Non-pigmented ciliary epithelial cell (primary cell): ENCODE measurements around the gene GRHL1.
"Not testable (repeated sequence)": the region's sequence is repeated elsewhere in the genome, so short reads cannot be mapped to it uniquely, and the experiment has no call there.

Experiments used
- DNase-seq: peaks from one replicate; pipeline ENCODE4 v3.0.0-alpha.2; 2010; ENCODE audit warnings: low read depth

GRHL1 gene

DNA sequence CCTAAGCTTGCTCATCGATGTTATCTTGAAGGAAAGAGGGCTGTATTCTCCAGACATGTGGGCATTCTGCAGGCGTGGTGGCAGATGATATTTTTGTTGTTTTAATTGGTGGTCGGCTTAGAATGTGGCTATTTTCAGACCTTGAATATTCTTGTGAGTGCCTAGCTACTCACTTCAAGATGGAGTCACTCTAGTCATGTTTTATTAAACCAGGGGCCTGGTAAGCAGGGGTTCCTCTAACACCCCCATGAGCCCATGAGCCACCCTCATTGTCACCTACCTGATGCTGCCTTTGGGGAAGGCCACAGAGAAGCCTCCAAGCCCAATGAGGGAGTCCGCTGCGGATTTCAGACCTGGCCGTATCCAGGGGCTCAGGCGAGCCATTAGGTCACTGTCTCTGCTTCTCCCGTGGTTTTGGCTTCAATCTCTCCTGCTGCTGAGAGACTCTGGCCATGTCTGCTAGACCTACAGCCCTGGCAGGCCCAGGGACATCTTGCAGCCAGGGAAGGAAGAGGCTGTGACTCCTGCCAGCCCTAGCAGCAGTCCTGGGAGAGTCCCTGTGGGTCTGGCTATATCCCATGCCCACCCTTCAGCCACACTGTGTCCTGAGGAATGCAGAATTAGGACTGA lies 75.6 kb downstream of the GRHL1 start:
- DNase-seq, result no peak

DNA sequence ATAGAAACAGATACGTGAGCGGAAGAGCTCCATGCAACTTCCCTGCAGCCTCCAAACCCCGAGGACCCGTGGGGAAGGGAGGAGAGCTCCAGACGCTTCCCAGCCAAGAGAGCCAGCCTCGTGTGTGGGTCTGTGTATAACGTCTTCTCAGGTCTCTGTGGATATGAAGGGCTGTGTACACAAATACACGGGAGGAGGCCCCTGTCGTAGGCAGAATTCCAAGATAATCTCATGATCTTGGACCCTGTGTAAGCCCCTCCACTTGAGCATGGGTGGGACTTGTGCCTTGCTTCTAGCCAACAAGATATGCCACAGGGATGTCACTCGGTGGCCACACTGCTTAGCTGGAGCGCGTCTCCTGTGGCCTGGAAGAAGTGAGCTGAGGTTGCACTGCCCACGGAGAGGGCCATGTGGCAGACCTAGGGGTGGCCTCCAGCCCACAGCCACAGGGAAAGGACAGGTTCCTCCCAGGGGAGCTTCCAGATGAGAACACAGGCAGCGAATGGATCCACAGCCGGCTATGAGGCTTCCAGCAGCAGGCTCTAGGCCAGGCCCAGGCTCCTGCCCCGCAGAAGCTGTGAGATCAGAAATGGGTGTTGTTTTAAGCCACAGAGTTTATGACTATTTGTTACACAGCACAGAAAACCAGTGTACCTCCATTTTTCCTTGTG lies 76.3 kb downstream of the GRHL1 start:
- DNase-seq, result no peak

DNA sequence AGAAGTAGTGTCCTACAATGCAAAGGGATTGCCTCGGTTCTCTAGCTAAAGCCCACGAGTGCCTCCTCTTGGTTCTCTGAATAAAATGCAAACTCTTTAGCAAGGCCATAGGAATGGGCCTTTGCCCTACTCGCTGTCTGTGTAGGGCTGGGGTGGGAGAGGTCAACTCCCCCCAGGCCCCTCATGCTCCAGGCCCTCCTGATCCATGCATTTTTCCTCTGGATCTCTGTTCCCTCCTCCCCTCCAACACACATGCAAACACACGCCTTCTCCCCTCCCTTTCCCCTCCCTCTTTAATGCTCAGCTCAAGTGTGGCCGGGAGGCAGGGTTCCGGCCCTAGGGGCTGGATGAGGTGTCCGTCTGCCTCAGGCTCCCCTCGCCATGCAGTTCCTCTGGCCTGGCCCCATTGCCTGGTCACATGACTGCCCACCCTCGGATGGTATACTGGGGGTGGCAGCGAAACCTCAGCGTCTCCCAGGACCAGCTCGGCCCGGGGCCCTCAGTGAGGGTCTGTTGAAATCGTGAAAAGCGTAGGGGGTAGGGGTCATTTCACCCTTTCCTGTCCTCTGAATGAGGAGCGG lies 77.0 kb downstream of the GRHL1 start:
- DNase-seq, result no peak

DNA sequence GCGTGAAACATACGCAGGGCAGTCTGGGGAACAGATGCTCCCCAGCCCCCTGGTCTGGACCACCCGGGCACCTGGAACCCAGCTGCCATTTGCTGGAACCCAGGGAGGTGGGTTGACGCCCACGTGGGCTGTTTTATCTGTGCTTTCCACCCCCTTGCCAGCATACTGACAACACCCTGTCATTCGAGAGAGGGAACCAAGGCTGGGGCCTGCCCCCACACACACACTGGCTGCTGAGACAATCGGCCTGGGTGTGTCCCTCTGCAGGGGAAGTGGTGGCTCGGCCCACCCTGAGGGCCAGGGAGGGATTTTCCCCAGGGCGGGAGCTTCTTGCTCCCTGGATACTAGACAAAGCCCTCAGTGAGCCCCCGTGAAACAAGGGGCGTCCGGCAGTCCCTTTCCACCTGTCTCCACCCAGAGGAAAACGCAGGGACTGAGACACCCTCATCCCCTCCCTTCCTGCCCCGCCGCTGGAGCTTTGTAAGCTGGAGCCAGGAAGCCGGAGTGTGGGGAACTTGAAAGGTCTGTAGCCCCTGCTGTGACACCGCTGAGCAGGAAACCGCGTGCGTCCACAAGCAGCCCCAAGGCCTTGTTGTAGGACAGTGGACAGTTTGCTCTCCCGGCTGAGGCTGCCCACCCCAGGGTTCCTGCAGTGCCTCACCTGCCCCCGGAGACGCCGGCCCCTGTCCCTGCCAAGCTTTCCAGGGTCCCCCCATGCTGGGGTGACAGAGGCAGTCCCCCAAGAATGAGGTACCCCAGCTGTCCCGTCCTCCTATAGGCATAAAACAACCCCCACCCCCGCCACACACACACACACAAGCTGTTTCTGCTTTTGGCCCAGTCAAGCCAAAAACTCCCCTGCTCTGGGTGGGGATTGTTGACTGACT lies 77.7 kb downstream of the GRHL1 start:
- DNase-seq, result no peak

DNA sequence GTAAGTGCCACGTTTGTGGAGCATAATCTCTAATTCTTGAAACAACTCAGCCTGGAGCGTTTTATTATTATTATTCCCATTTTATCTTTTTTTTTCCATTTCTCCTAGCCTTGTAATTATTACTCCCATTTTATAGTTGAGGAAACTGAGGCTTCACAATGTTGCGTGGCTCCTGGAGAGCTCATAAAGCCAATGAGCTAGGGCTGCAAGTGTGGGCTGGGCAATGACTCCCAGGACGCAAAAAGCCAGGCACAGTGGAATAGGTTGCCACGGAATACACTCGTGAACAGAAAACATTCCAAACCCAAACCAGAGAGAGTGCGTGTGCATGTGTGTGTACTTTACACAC lies 78.4 kb downstream of the GRHL1 start:
- no peak for DNase-seq

DNA sequence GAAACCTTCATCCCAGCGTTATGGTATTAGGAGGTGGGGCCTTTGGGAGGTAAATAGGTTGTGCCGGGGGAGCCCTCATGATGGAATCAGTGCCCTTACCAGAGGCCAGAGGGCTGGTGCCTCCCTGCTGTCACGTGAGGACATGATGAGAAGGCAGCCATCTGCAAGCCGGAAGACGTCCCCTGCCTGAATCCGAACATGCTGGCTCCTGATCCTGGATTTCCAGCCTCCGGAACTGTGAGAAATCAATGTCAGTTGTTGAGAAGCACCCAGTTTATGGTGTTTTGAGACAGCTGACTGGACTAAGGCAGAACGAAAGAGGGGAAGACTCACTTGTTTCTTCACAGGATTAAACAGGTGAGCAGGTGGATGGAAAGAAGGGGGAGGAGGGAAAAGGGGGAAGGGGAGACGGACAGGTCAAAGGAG lies 78.8 kb downstream of the GRHL1 start:
- no peak for DNase-seq

DNA sequence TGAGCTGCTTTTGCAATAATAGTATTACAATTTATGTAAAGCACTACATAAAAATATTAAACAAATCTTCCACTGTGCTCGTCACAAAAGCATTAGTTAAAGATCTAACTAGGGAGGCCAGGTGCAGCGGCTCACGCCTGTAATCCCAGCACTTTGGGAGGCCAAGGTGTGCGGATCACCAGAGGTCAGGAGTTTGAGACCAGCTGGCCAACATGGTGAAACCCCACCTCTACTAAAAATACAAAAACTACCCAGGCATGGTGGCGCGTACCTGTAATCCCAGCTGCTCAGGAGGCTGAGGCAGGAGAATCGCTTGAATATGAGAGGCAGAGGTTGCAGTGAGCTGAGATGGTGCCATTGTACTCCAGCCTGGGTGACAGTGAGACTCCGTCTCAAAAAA lies 79.3 kb downstream of the GRHL1 start:
- DNase-seq, result not testable (repeated sequence)

DNA sequence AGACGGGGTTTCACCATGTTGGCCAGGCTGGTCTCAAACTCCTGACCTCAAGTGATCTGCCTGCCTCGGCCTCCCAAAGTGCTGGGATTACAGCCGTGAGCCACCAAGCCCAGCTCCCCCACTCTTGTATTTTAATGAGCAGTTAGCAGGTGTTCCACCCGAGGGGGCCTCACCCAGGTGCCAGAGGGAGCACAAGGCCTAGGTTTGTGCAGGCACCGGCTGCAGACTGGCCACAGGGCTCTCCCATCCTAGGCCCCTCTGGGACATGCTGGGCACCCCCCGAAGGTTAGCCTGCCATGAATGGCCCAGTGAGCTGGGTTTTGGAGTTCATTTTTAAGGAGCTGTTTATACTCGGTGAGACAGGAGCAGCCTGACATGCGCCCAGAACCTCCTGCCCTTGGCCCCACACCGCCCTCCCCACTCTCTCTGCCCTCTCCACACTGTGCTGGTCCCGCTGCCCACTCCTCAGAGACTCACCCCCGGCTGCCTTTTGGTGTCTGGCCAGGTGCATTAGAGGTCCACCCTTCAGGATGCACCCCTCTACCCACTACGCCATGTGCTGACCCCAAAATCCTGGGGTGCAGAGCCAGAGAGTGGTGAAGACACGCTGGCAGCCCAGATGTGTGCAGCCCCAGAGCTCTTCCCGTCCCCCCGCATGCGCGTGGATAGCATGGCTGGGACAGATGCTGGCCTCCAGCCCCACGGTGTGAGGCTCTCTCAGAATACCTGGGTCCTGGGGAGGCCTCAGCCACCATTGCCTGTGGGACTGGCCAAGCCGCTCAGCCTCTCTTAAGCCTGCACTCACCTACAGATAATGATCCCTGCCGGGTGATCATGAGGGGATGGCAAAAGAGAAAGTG lies 80.6 kb downstream of the GRHL1 start:
- no peak for DNase-seq

DNA sequence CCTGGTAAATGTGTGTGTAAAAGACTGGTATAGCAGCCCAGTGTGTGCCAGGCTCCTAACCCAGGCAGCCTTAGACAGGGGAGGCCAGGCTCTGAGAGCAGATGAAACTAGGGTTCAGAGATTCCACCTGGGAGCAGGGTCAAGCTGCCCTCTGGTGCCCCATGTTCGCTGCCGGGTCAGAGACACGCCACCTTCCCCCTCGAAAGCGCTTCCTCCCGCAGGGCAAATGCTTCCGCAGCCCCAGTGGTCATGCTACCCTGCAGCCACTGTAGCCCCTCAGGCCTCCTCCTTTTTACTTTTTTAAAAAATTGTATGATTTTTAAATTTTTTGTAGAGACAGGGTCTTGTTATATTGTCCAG lies 81.2 kb downstream of the GRHL1 start:
- no peak for DNase-seq

DNA sequence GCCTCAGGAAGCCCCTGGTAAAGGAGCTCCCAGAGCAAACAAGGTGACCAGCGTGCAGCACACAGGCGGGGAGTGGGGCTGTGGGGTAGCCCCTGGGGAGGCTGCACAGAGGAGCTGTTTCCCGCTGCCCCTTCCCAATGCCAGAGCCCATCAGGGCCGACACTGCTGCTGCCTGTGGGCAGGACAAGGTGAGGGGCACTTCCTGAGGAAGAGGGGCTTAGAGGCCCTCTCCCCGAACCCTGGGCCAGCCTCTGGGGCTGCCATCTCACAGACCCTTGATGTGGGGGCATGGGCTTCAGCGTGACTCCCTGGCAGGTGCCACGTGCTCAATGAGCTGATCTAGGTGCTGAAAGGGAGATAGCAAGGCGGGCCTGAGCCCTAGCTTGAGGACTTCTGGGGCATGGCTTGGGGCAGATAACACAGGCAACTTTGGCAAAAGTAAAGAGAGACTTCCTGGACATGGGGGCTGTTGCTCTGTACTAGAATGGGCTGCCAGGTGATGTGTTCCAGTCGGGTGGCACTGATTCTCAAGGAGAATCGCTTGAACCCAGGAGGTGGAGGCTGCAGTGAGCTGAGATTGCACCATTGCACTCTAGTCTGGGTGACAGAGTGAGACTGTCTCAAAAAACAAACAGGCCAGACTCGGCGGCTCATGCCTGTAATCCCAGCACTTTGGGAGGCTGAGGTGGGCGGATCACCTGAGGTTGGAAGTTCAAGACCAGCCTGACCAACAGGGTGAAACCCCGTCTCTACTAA lies 81.9 kb downstream of the GRHL1 start:
- DNase-seq, result no peak

DNA sequence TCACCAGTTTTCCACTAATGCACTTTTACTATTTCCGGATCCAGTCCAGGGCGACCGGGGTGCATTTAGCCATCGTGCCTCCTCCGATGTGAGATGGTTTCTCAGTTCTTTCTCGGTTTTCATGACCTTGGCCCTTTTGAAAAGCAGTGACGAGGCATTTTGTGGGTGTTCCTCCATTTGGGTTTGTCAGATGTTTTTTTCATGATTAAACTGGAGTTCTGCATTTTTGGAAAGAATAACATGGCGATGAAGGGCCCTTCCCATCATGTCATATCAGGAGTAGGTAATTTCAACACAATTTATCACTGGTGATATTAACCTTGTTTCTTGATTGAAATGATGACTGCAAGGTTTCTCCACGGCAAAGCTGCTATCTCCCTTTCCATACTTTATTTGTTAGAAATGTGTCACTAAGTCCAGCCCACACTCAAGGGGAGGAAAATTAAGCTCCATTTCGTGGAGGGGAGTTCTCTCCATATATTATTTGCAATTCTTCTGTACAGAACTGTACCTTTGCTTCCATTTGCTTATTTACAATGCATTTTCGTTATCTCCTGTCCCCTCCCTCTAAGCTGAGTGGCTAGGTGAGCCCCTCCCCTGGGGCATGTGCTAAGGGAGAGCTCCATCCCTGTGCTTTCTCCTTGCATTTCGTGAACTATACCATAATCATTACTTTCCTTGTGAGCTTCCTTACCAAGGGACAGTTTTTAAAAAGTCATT lies 83.0 kb downstream of the GRHL1 start:
- no peak for DNase-seq

DNA sequence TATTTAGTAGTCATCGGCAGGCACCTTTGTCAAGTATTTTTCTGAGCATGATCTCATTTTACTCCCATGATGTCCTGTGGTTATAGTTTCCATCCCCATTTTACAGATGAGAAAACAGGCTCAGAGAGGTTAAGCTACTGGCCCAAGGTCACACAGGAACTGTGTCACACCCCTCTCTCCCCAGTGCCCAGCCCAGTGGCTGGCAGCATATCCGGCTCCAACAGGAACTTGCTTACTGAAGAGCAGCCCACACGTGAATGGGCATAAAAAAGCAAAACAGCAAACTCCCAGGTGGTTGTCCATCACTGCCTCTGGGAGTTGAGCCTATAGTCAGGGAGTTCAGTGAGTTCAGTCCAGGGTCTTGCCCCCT lies 83.5 kb downstream of the GRHL1 start:
- DNase-seq, result no peak

DNA sequence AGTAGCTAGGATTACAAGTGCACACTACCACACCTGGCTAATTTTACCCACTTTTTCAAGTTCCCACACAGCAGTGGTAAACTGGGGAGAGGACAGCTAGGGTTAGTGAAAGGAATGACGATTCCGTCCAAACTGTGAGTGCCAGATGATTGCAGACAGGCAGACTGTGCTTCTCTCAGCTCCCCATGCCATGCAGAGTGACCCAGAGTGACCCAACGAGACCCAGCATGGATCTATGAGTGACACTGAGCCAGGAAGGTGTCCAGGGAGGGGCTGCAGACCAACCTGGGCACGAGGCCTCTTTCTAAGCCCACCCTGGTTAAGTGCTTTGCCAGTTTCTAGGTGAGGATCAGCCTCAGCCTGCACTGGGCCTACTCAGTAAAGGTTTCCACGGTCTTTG lies 84.1 kb downstream of the GRHL1 start:
- no peak for DNase-seq

DNA sequence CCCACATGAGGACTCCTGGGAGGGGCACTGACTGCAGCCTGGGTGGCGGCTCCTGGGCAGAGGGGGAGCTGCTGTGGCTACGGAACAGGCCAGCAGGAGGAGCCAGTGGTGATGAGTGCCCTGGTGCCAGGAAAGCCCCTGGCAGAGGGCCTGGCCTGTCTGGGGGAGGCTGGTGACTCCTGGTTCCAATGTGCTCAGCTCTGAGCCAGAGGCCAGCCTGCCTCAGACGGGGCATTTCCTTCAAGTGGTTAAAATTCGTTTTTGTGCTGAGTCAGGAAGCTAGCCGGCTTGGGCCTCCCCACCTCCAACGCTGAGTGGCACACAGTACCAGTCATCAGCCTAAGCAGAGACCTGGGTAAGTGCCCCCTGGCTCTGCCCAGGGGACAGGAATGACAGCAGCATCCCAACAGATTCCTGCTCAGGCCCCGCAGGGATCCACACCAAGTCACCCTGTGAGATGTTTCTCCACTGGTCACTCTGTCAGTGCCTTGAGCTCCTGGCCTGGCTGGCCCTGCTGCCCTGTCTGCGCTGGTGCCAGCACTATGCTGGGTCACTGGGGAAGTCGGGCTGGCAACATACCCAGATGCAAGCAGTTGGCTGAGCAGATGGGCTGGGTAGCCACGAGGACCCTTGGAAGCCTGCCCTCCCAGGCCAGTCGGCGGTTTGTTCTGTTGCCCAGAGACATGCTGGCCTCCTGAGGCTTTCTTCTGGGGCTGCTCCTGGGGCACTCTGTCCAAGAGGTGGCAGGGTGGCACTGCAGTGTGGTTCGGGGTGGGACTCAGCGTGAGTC lies 84.8 kb downstream of the GRHL1 start:
- no peak for DNase-seq

DNA sequence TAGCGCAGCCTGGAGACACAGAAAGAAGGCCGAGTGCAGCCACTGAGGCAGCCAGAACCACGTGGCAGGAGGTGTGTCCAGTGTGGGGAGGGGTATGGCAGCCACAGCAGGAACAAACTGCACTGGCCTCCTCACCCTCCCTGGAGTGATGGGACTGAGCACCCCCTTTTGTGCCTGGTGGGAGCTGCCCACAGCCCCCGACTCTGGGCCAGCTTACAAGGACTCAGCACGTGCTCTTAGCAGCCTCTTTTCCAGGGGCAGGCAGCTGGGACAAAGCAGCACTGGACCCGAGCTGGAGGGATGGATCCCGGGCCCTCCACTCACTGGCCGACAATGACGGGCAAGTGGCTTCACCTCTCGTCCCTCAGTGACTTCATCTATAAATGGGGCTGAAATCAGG lies 86.6 kb downstream of the GRHL1 start:
- DNase-seq, result no peak

DNA sequence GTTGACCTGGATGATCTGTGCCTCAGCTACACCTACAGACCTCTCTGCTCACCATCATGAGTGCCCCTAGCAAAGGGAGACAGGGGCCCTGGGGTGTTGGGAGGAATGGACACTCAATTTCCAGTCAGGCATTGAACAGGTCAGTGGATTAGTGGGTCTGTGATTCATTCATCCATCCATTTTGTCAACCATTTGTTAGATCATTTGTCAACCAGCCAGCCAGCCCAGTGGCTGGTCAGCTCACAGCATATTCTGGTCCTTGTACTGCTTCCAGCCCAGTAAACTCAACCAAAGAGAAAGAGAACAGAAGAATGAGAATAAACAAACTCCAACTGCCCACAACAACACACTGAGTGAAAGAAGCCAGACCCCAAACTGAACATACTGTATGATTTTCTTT lies 87.2 kb downstream of the GRHL1 start:
- DNase-seq, result no peak

DNA sequence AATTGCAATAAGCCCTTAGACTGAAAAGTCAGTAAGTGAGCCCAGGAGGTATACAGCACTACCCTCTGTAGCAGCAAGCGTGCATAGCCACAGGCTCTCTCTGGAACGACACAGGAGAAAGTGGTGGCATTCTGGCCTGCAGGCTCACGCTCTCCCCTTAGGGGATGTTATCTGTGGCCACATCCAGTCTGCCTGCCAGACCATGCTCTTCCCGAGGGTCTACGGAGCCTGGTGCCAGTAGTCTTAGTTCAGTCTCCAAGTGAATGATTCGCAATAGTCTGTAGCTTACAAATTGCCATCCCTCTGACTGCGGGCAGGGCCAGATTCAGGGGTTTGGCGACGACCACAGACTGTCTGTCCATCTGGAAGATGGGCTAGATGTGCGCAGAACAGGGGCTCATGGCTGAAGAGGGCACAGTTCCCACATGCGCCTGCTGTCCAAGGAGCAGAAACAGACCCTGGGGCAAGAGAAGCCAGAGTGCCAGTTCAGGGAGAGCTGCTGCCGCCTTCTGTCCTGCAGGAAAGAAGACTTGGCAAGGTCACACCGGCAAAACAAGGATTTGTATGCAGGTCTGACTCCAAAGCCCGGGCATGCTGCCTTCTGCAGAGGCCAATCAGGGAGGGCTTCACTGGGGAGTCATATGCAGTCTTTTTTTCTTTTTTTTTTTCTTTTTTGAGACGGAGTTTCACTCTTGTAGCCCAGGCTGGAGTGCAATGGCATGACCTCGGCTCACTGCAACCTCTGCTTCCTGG lies 88.3 kb downstream of the GRHL1 start:
- no peak for DNase-seq

DNA sequence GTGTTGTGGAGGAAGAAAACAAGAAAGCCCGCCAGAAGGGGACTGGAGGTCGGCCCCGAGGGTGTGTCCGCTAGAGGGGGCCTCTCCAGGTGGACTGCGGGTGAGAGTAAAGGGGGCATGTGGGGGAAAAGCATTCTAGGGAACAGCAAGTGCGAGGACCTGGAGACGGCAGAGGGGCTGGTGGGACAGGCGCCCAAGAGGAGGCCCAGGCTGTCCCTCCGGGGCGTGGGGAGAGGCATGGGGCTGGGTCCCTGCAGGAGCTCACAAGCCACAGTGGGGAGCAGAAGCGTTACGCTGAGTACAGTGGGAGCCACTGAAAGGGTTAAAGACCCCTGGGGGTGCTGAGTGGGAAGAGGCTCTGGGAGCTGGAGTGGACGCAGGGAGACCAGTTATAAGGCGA lies 90.2 kb downstream of the GRHL1 start:
- DNase-seq, result no peak
